ENCODE data around the gene PHF20.

GRCh38 chr20:35724321-35725230 is 47.2 kb upstream of the PHF20 start:
- TF ChIP-seq EZH2 (IDR thresholded peaks at IDR 0.05; ENCODE audit: insufficient read depth, poor library complexity, severe bottlenecking) = no peak
- no peak for TF ChIP-seq EZH2phosphoT487 (IDR thresholded peaks at IDR 0.05; ENCODE audit: insufficient read depth, low read depth)
